HG03159 (cell line): Measurements from ENCODE around the gene FLII.
A peak's percentile ranks its signal among the peaks of the same experiment; 100 is the strongest.

Source experiments
- ATAC-seq: cut with Tn5 transposase; IDR thresholded peaks from one replicate; pipeline ENCODE4 v1.9.1; 2021; ENCODE audit warnings: mild to moderate bottlenecking, moderate library complexity; ENCODE audit not compliant: unreplicated experiment

Gene FLII

DNA sequence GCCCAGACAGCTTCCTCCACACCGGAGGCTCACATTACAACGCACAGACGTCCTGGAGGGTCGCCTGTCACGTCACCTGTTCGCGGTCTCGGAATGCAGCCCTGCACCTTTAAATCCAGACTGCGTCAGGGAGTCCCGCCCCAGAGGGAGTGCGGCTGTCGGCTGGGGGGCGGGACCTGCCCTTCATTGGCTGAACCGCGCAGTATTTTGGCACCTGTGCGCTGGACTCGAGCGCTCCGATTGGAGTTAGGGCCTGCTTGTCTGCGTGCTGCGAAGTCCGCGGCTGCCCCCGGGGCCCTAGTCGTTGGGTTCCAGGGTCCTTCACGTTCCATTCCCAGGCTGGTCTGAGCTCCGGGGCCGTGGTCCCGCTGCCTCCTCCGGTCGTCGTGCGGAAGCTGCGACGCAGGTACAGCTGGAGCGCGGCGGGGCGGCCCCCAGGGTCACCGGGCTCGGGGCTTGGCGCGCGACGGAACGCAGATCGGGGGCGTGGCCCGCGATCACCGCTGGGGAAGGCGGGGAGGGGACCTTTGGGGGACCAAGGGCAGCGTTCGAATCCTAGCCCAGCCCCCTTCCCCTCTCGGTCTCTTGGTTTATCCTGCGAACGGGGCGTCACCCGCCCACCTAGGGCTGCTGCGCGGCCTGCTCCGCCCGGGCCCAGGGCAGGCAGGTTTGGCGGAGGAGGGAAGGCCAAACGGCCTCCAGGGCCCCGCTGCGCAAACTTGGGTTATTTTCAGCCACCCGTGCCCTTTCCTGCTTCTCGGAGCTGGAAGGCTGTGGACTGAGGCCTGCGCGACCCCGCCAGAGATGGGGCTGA is 2.0 kb upstream of the FLII start, which contains the start of gene MIEF2:
MIEF2 (plus strand) TSS at position 331 of the 814 bp plus-strand sequence. CDS start 2,059 bp downstream, outside the sequence.
- peak; percentile 77 for ATAC-seq

DNA sequence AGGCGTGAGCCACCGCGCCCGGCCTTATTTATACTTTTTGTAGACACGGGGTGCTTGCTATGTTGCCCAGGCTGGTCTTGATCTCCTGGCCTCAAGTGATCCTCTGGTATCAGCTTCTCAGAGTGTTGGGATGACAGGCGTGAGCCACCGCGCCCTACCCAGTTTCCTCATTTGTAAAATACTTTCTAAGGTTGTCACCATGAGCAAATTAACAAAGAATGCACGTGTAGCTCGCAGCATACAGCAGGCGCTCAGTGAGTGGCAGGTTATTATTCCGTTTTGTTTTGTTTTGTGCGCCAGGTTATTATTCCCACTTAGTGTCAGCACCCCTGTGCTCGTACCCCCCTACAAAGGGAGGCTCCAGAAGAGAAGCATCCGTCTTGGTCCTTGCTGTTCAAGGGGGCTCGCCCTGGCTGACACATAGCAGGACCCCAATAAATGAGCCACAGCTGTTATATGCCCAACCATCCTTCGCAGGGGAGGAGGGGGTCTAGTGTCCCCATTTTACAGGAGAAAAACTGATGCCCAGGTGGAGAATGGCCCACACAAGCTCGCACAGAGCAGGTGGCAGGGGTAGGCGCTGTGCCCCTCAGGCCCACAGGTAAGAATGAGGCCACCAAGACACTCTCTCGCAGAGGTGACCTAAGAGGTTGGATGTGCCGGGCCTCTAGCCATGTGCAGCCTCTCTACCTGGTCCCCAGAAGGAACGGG is 1.2 kb upstream of the FLII start:
- ATAC-seq, result peak; percentile 1

DNA sequence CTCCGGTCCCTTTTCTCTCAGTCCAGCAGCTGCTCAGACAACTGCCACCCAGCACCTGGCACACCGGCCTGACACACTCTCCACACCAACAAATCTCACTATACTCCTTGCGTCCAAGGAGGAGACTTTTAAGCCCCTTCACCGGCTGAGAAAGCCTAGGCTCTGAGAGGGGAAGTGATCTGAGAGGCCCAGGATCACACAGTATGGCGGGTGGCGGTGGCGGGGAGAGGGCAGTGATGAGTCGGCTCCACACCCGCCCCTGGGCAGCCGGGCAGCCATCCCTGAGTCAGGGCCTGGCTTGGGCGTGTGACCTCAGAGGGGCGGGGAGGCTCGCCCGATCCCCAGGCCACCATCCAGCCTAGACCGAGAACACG is 569 bp downstream of the FLII start:
- peak; percentile 32 for ATAC-seq

DNA sequence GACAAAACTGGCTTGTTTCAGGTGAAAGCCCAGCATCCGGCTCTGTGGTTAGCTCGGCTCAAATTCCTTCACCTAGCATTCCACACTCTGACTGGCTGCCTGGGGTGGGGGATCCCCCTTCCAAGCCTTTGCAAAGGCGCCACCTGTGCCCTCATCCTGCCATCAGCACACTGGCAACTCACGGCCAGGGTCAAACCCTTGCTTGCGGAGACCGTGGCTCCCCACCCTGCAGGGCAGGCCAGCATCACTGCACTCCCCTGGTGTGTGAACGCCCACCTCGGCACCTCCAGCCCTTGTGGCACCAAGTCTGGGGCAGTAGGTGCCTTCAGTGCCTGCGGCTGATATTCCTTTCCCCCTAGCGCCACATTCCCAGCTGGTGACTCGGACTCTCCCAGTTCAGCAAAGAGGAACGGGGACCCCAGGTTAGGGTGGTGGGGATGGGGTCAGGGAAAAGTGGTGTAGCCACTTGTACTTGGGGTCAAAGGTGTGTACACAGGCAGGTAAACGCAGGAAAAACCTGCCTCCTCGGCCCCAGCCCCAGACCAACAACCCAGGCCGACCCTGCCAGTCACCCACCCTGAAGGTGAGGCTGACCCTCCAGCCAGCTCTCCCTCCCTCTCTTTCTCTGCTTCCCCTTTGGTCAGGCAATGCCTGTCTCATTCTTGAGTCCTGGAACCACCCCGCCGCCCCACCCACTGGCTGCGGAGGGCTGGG is 1.1 kb downstream of the FLII start:
- ATAC-seq, result no peak

DNA sequence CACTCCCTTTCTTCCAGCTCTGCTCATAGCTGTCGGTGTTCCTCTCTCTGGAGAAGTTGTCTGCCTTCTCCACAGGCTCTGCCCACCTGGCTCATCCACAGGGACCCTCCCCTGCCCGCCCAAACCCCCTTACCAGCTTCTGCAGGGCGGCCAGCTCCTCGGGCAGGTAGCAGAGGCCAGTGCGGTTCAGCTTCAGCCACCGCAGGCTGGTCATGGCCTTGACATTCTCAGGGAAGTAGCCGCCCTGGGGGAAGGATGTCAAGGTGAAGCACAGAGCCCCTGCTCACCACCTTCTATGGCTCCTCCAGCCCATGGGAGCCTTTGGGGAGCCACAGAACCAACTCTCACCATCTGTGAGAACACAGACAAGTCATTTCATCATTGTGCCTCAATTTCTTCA is 1.8 kb downstream of the FLII start:
- no peak for ATAC-seq

DNA sequence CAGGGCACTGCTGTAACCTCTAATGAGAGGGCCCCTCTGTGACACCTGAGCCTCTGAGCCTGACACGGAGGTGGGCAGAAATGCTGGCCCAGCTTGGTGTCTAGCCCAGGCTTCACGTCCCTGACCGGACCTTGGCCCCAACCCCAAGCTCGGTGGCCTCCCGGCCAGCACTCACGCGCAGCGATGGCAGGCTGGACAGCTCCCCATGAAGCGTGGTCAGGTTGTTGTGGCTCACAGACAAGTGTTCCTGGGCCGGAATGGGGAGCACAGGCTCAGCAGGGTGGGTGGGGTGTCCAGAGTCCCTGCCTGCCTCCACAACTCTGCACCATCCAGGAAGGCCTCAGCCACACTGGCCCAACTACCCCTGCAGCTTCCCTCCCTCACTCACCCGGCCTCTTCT is 2.2 kb downstream of the FLII start:
- ATAC-seq, result no peak

DNA sequence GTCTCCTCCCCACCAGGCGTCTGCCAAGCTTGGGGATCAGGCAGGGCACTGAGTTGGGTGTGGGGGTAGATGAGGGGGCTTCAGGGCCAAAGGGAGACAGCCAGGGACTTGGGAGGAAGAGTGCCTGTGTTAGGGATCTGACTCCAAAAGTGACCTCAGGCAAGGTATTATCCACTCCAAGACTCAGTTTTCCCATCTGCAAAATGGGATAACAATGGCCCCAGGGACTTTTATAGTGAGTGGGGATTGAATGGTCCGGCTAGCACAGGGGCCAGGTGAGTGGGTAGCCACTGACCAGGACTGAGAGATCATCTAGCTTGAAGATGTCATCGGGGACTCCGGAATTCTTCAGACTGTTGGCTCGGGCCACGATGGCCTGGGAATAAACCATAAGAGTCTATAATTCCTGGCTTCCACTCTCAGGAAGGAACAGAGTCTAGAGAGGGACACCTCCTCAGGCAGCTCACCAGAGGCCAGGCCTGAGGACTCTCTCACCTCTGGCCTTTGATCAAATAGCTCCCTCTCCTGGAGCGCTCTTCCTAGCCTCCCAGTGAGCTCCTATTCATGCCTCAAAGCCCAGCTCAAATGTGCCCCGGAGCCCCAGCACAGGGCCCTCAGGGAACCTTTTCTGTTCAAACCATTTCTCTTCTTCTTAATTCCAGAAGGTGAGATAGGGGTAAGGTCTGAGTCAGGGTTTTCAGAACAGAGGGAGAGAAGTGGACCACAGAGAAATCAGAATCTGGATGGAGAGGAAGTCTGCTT is 3.5 kb downstream of the FLII start:
- no peak for ATAC-seq

DNA sequence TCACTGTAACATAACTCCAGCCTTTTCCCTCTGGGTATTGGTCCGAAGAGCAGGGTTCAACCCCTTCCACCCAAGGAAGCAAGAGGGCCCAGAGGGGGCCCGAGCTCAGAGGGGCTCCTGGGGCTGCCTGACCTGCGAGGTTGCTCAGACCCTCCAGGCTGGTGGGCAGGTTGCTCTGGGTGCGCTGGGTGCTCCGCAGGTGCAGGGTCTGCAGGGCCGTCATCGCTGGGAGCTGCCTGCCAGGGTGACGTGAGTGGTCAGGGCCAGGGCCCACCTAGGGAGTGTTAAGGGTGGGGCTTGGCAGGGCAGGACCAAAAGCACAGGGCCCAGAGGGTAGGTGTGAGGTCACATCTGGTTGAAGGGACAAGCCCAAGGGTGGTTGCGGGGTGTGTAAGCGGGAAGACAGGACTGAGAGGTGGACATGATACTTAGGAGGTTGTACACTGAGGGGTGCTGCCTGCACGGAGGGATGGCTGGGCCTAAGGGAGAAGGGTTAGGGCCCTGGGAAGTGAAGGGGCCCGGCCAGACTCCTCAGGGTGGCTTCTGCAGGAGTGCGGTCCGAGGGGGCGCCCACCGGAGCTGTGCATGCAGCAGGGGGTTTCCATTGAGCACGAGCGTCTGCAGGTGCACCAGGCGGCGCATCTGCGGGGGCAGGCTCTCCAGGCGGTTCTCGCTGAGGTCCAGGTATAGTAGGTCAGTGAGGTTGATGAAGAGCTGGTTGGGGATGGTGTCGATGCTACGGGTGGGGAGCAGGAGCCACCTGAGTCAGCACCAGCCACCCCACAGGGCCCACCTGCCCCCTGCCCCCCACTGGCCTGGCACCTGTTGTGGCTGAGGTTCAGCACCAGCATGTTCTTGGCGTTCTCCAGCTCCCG is 4.4 kb downstream of the FLII start:
- ATAC-seq, result no peak

DNA sequence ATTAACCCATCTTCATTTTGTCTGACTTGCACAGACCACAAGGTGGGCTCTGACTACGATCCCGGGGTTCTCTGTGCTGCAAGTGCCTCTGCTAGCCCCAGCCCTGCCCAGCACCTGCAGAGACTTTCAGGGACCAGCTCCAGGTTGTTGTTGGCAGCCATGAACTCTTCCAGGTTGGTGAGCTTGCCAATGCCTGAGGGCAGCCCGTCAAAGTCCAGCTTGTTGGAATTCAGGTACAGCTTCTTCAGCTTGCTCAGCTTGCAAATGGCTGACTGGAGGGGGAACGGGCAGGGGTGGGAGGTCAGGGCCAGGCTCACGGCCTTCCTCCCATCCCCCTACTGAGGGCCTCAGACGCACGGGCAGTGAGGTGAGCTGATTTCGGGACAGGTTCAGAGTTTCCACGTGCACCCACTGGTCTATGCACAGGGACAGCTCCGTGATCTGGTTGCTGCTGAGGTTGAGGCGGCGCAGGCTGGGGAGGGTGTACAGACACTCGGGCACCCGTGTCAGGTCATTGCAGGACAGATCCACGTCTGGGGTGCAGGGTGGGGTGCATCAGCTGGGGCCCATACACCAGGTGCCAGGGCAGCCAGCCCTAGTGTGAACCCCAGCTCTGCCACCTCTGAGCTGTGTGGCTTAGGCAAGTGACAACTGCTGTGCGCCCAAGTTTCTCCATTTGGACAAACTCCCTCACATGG is 5.2 kb downstream of the FLII start:
- ATAC-seq, result no peak

DNA sequence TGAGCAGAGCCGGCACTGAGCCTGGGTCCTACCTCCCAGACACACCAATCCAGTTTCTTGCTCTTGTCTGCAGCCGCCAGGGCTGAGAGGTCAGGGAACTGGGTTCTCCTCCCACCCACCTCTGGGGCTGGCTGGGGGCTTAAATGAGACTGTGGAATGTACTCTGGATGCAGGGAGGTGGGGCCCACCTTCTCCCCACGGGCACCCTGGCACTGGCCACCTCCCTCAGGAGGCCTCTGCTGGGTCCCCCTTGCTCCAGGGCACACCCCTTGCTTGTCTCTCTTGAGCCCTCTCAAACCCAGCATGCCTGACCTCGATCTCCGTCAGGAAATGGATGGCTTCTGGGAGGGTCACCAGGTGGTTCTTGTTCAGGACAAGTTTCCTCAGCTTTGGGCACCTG is 6.4 kb downstream of the FLII start:
- no peak for ATAC-seq

DNA sequence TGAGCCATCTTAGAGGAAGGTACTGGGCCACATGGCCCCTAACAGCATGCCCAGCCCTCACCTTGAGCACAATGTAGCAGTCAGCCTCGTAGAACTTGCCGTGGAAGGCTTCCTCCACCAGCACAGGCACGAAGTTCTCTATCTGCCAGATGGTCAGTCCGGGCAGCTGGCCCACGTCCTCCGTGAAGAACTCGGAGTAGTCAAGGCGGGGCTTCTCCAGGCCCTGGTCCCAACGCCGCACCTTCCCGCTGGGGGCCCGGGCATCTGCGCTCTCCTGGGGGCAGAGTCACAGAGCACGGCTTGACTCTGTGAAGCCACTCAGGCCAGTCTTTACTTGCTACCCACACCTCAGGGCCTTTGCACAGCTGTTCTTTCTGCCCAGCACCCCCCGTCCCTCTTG is 7.3 kb downstream of the FLII start:
- no peak for ATAC-seq

DNA sequence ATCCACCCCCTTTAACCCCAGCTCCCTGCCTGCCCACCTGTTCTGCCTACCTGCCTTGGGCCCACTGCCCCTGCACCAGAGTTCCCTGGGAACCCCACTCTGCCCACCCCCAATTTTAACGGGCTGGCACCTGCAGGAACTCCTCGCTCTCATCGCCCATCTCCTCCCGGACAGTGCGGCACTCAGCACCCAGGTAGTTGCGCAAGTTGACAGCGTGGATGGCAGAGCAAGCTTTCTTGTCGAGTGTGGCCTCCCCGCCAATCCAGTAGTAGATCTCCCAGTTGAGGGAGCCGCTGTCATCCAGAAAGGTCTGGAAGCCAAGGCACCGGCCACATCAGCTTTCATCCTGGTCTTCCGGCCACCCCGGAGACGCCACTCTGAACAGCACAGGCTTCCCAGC is 7.8 kb downstream of the FLII start:
- ATAC-seq, result no peak

DNA sequence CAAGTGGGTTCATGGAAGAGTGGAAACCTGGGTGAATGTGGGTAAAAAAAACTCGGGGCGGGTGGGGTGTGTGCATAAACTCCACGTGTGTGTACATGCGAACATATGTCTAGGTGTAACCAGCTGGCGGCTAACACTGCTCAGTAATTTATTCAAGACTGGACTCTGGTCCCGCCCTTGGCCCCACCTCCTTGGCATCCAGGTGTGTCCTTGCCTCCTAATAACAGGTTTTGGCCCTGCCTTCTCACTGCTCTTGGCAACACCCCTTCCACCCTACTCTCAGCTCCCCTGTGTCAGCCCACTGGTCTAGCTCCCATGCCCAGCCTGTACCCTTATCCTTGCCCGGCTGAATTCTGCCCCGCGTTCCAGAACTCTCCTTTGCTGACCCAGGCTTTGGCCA is 8.3 kb downstream of the FLII start:
- ATAC-seq, result no peak

DNA sequence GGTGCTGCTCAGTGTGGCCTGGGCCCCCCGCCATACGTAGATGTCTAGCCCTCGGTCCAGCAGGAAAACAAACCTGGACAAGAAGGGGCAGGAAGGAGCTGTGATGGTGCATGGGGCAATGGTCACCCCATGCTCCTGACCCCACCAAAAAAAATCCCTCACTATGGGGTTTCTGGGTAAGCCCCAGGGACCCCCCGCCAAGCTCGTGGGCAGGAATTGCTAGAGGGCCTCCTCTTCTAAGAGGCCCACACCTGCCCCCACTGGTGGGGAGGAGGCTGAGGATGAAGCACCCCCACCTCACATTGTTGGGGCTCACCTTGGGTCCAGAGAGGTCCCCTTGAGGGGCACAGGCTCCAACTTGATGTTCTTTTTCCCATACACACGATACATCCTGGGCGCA is 9.7 kb downstream of the FLII start:
- ATAC-seq, result no peak

DNA sequence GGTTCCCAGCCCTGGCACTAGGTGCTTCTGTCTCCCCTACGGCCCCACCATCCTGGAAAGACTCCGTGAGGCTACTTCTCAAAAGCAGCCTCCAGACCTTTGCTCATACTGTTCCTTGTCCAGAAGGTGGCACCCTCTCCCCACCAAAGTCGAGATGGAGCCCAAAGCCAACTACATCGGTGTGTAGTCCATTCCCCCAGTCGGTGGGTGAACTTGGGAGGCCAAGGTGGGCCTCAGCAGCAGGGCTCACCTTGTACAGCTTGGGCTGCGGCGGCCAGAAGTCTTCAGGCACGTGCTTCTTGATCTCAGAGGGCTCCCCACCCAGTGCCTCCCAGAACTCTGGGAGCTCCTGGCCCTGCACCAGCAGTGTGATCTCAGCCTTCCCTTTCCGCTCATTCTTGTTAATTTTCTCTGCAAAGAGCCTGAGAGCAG is 10.2 kb downstream of the FLII start:
- no peak for ATAC-seq

DNA sequence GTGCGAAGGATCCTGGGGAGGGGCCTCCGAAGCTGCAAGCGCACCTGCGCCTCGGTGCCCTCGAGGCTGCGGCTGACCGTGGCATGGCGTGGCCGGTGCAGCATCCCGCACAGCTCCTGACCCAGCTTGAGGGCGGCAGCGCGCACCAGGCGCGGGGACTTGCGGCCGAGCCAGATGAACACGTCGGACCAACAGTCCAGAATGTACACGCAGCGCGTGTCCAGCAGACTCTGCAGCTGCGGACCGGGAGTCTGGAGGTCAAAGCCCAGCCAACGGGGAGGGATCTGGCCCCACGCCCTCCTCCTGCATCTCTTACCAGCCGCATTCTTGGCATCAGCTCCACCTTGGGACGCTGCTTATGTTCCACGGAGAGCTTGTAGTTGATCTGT is 10.9 kb downstream of the FLII start:
- ATAC-seq, result no peak

DNA sequence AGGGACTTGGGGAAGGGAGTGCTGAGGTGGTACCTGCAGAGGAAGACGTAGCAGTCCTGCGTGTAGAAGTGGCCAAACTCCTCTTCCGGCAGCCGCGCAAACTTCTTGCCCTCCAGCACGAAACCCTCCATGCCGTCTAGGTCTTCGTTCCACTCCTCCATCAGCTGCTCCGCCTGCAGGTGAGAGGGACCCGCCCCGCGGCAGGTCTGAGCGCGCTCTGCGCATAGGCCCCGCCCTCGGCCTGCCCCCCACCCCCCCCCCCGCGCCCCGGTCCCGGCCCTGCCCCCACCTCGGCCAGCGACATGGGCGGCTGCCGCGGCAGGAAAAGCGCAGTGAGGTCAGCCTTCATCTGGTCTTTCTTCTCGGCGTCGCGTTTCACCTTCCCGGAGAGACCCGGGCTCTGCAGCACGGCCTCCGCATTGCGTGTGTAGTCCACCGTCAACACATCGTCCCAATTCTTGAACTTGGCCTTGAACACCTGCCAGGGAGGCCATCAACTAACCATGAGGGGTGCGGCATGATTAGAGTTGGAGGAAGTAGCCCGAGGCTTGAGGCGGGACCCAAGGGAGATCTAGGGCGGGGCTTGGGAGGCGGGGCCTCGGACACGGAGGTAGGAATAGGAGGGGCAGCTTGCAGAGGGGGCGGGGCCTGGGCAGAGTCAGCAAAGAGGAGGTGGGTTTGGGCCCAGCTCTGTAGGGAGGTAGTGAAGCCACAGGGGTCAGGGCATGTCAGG is 11.5 kb downstream of the FLII start:
- ATAC-seq, result no peak

DNA sequence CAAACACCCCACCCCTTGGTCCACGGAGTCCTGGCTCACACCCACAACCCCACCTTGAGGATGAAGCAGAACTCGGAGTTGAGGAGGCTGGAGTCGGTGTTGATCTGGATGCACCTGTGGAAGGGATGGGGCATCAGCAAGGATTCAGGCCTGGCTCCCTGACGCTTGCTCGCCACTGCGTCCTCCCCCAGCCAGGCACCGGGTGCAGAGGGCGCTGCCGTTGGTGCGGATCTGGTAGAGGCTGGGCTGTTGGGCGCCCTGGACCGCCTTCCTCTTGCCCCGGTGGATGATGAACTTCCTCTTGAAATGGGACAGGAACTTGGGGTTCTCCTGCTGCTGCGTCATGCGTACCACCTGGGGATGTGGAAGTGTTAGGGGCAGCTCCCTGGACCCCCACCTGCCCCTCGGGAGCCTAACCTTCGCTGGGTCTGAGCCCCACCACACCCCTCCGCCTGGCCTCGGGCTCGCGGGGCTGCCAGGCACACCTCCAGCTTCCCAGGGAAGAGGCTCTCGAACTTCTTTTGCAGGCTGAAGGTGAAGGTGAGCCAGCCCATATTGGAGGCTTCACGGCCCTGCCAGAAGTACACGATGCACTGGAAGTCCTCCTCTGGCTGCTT is 12.3 kb downstream of the FLII start:
- ATAC-seq, result no peak
